ENCODE measurements around the gene SUPT5H. TPM values are rescaled to one million over a fixed set of nuclear protein-coding genes. Genes with fewer than 3 reads are reported as not detected.

SUPT5H gene
- total RNA-seq, 4 donors from 2014 or later: 39.5 to 80.3 (median 67.7) TPM

GRCh38 chr19:39497701-39497995 is 52.3 kb downstream of the SUPT5H start:
- H3K36me3 ChIP-seq: no peaks in the 10 kb centered on the region
- intact Hi-C loops (cut with DNase I): no loop called here
- peaks cover 15 to 22% (median 17%) of the 10 kb centered on the region in 3 donors for H3K4me1 ChIP-seq
- DNase-seq: no peak
- H3K4me3 ChIP-seq: peak overlapping the region in 1 of 4 donors; percentile 44
- peaks cover 5 to 73% (median 23%) of the 10 kb centered on the region in 4 donors for H3K27me3 ChIP-seq
- WGBS, 2 donors: 0% methylated on average over 1 to 6 of the region's 7 CpGs
- no peak for TF ChIP-seq CTCF (IDR thresholded peaks at IDR 0.05)
- H3K9me3 ChIP-seq: peaks cover 0 to 3% (median 0%) of the 10 kb centered on the region in 3 donors
- H3K27ac ChIP-seq: no peak overlapping the region

- Histone ChIP-seq H3K27me3 (peaks cover 5 to 78% (median 24%) of the 10 kb centered on the region in 4 donors), H3K36me3 (no peaks in the 10 kb centered on the region), H3K4me3 (peak overlapping the region in 1 of 4 donors; percentile 44), H3K27ac (no peak overlapping the region), H3K4me1 (peaks cover 15 to 28% (median 17%) of the 10 kb centered on the region in 3 donors), H3K9me3 (peaks cover 0 to 6% (median 0%) of the 10 kb centered on the region in 3 donors)
- TF ChIP-seq POLR2A (IDR thresholded peaks at IDR 0.05) (no peak), CTCF (IDR thresholded peaks at IDR 0.05) (peak in 1 of 6 experiments; percentile 19)
- DNase-seq: no peak
- WGBS, 2 donors: 2% methylated on average over 24 to 30 of the region's 40 CpGs
- intact Hi-C loops (cut with DNase I): no loop called here
Observed at GRCh38 chr19:39497996-39498797, 52.8 kb downstream of the SUPT5H start.

GRCh38 chr19:39498798-39499642 is 53.6 kb downstream of the SUPT5H start, which contains the start of gene DLL3:
Gene DLL3 (plus strand): TSS chr19:39498947. CDS start chr19:39498975, 28 bp downstream.
- H3K27me3 ChIP-seq: peaks cover 5 to 87% (median 25%) of the 10 kb centered on the region in 4 donors
- no peak for DNase-seq
- no peak within 1 kb of the TSS for H3K27ac ChIP-seq
- TF ChIP-seq POLR2A (IDR thresholded peaks at IDR 0.05) (no peak), CTCF (IDR thresholded peaks at IDR 0.05) (no peak)
- H3K4me1 ChIP-seq: peaks cover 15 to 29% (median 17%) of the 10 kb centered on the region in 3 donors
- H3K9me3 ChIP-seq: peaks cover 0 to 6% (median 0%) of the 10 kb centered on the region in 3 donors
- 0 to 4% methylated on average over 4 to 14 of the region's 60 CpGs for WGBS, 2 donors
- H3K36me3 ChIP-seq: no peaks in the 10 kb centered on the region
- intact Hi-C loops (cut with DNase I): no loop called here
- H3K4me3 ChIP-seq: peak within 1 kb of the TSS in 1 of 4 donors; percentile 44

- Histone ChIP-seq H3K36me3 (no peaks in the 10 kb centered on the region), H3K4me1 (peaks cover 15 to 29% (median 17%) of the 10 kb centered on the region in 3 donors), H3K27me3 (peaks cover 5 to 96% (median 27%) of the 10 kb centered on the region in 4 donors), H3K27ac (no peak overlapping the region), H3K9me3 (peaks cover 0 to 6% (median 0%) of the 10 kb centered on the region in 3 donors), H3K4me3 (no peak overlapping the region)
- no peak for DNase-seq
- WGBS, 2 donors: 60 to 77% methylated on average over 8 of the region's 8 CpGs
- intact Hi-C loops (cut with DNase I): no loop called here
- no peak for TF ChIP-seq POLR2A (IDR thresholded peaks at IDR 0.05)
- TF ChIP-seq CTCF (IDR thresholded peaks at IDR 0.05): no peak
Observed at GRCh38 chr19:39499932-39500331, 54.5 kb downstream of the SUPT5H start.

Measured in esophagus squamous epithelium (tissue), 5 donors.